ENCODE results near the gene ZNF467. TPM values are rescaled to one million over a fixed set of nuclear protein-coding genes. Genes with fewer than 3 reads are reported as not detected.

ZNF467 gene
- total RNA-seq, 1 experiment from 2014 or later = 0.41 TPM

GRCh38 chr7:149811831-149812490, 38.6 kb upstream of the ZNF467 start:
- in situ Hi-C loops (cut with HindIII; ENCODE audit: low pct_unique_long_range_greater_than_20kb, low sequenced_read_pairs) = no loop called here
- DNase-seq (ENCODE audit: low read depth) = no peak

GRCh38 chr7:149811221-149811620, 37.8 kb upstream of the ZNF467 start:
- in situ Hi-C loops (cut with HindIII; ENCODE audit: low pct_unique_long_range_greater_than_20kb, low sequenced_read_pairs) = no loop called here
- no peak for DNase-seq (ENCODE audit: low read depth)

DNA sequence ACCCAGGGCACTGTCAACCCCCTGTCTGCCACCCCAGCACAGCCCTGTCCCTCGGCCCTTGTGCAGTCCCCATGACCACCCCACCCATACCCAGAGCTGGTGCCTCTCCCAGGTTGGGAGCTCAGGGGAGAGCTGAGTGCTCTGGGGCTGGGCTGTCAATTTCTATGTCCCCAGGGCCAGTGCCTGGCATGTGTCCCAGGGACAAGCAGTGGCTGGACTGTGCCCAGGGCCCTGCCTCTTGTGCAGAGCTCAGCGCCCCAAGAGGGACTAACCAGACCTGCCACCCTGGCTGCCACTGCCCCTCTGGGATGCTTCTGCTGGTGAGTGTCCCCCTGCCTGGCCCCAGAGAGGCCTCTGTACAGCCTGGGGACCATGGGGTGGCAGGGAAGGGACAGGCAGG, 35.8 kb upstream of the ZNF467 start:
- in situ Hi-C loops (cut with HindIII; ENCODE audit: low pct_unique_long_range_greater_than_20kb, low sequenced_read_pairs) = no loop called here
- DNase-seq (ENCODE audit: low read depth) = no peak

GRCh38 chr7:149808311-149808710, 34.9 kb upstream of the ZNF467 start:
- DNase-seq (ENCODE audit: low read depth) = no peak
- in situ Hi-C loops (cut with HindIII; ENCODE audit: low pct_unique_long_range_greater_than_20kb, low sequenced_read_pairs) = no loop called here

- no peak for DNase-seq (ENCODE audit: low read depth)
- in situ Hi-C loops (cut with HindIII; ENCODE audit: low pct_unique_long_range_greater_than_20kb, low sequenced_read_pairs) = no loop called here
Observed at GRCh38 chr7:149806726-149807125, 33.3 kb upstream of the ZNF467 start.

- in situ Hi-C loops (cut with HindIII; ENCODE audit: low pct_unique_long_range_greater_than_20kb, low sequenced_read_pairs) = no loop called here
- DNase-seq (ENCODE audit: low read depth) = no peak
Observed at GRCh38 chr7:149804106-149804505, 30.7 kb upstream of the ZNF467 start.

DNA sequence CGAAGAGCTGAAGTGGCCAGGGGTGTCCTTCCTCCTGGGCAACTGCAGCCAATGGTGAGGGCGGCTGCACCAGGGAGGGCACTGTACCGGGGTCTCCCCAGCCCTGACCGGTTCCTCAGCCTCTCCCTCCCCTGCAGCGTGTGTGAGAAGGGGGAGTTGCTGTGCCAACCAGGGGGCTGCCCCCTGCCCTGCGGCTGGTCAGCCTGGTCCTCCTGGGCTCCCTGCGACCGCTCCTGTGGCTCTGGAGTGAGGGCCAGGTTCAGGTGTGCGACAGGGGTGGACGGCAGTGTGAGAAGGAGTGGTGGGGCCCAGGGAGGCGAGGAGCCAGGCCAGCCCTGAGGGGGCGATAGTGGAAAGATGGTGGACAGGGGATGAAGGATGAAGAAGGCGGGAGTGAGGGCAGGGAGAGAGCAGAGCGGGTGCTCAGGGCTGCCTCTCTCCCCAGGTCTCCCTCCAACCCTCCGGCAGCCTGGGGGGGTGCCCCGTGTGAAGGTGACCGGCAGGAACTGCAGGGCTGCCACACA, 30.2 kb upstream of the ZNF467 start:
- in situ Hi-C loops (cut with HindIII; ENCODE audit: low pct_unique_long_range_greater_than_20kb, low sequenced_read_pairs) = no loop called here
- no peak for DNase-seq (ENCODE audit: low read depth)

- in situ Hi-C loops (cut with HindIII; ENCODE audit: low pct_unique_long_range_greater_than_20kb, low sequenced_read_pairs) = no loop called here
- DNase-seq (ENCODE audit: low read depth) = no peak
Observed at GRCh38 chr7:149802966-149803365, 29.6 kb upstream of the ZNF467 start.

GRCh38 chr7:149801816-149802215, 28.4 kb upstream of the ZNF467 start:
- in situ Hi-C loops (cut with HindIII; ENCODE audit: low pct_unique_long_range_greater_than_20kb, low sequenced_read_pairs) = no loop called here
- DNase-seq (ENCODE audit: low read depth) = no peak

DNA sequence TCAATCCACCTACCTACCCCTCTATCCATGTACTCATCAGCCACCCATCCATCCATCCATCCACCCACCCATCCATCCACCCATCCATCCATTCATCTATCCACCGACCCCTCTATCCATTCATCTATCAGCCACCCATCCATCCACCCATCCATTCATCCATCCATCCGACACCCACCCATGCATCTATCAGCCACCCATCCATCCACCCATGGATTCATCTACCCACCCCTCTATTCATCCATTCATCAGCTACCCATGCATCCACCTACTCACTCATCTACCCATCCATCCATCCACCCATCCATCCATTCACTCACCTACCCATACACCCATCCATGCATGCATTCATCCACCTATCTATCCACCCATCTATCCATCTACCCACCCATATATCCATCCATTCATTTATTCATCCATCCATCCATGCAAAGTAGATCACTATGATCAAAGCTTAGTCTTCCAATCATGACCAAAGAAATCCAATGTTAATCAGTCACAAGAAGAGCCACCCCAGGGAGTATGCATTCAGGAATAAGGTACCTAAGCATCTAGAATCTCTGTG, 27.7 kb upstream of the ZNF467 start:
- in situ Hi-C loops (cut with HindIII; ENCODE audit: low pct_unique_long_range_greater_than_20kb, low sequenced_read_pairs) = no loop called here
- DNase-seq (ENCODE audit: low read depth) = no peak

- DNase-seq (ENCODE audit: low read depth) = no peak
- in situ Hi-C loops (cut with HindIII; ENCODE audit: low pct_unique_long_range_greater_than_20kb, low sequenced_read_pairs) = no loop called here
Observed at GRCh38 chr7:149800169-149800555, 26.8 kb upstream of the ZNF467 start.

DNA sequence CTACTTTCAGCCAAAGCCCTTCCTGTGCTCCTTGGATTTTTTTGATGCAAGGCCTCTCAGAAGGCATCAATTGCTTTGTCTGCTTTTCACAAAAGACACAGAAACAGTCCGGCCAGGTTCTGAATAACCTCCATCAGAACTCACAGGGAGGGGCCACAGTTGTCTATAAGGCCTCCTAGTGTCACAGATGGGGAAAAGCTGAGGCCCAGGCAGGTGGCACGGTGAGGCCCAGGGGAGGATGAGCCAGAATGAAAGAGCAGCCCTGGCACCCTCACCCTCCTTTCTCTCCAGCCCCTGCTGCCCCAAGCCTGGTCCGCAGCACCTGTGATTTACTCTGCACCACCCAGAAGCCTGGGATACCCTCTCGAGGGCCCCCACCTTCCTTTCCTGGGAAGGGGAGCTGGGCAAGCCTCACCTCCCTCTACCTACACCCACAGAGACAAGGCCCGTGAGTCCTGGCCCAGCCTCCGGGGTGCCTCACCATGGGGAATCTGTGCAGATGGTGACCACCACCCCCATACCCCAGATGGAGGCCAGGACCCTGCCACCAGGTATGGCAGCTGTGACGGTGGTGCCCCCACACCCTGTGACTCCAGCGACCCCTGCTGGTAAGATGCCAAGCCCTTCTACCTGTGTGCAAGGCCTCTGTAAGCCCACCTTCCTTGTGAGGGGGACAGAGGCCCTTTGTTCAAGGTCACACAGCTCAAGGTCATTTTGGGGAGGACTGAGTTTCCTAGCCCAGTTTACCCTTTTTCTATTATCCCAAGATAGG, 26.2 kb upstream of the ZNF467 start:
- DNase-seq (ENCODE audit: low read depth) = no peak
- in situ Hi-C loops (cut with HindIII; ENCODE audit: low pct_unique_long_range_greater_than_20kb, low sequenced_read_pairs) = no loop called here

GRCh38 chr7:149797771-149798170, 24.4 kb upstream of the ZNF467 start:
- in situ Hi-C loops (cut with HindIII; ENCODE audit: low pct_unique_long_range_greater_than_20kb, low sequenced_read_pairs) = no loop called here
- DNase-seq (ENCODE audit: low read depth) = no peak

- no peak for DNase-seq (ENCODE audit: low read depth)
- in situ Hi-C loops (cut with HindIII; ENCODE audit: low pct_unique_long_range_greater_than_20kb, low sequenced_read_pairs) = no loop called here
Observed at GRCh38 chr7:149796287-149796860, 23.0 kb upstream of the ZNF467 start.

DNA sequence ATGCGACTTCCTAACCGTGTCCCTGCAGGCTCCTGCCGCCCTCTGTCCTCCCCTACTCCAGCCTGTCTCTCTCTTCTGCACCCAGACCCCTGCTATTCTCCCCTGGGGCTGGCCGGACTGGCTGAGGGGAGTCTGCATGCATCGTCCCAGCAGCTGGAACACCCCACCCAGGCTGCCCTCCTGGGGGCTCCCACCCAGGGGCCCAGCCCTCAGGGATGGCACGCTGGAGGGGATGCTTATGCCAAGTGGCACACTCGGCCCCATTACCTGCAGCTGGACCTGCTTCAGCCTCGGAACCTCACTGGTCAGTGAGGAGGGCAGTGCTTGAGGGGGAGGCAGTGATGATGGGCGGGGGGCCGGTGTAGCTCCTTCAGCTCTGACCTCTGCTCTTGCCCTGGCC, 21.7 kb upstream of the ZNF467 start:
- in situ Hi-C loops (cut with HindIII; ENCODE audit: low pct_unique_long_range_greater_than_20kb, low sequenced_read_pairs) = no loop called here
- DNase-seq (ENCODE audit: low read depth) = no peak

DNA sequence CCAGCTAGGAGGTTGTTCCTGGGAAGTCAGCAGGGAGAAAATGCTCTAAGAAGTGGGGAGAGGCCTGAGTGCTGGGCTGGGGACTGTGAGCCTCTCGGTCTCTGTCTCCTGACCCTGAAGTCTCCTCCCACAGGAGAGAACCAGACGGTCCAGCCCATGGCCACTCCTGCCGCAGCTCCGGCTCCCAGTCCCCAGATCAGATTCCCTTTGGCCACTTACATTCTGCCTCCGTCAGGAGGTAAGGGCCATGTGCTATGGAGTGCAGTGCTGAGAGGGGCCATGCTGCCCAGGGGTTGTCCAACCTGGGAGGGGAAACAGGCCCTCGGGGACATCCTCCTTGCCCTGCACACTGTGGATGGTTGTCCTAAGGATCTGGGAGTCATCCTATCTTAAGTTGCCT, 21.3 kb upstream of the ZNF467 start:
- no peak for DNase-seq (ENCODE audit: low read depth)
- in situ Hi-C loops (cut with HindIII; ENCODE audit: low pct_unique_long_range_greater_than_20kb, low sequenced_read_pairs) = no loop called here

GRCh38 chr7:149793261-149793660, 19.9 kb upstream of the ZNF467 start:
- DNase-seq (ENCODE audit: low read depth) = no peak
- in situ Hi-C loops (cut with HindIII; ENCODE audit: low pct_unique_long_range_greater_than_20kb, low sequenced_read_pairs) = no loop called here

GRCh38 chr7:149792220-149792595, 18.8 kb upstream of the ZNF467 start:
- in situ Hi-C loops (cut with HindIII; ENCODE audit: low pct_unique_long_range_greater_than_20kb, low sequenced_read_pairs) = no loop called here

More at GRCh38 chr7:149792220-149792595, 18.8 kb upstream of the ZNF467 start:
- no peak for DNase-seq (ENCODE audit: low read depth)
